ENCODE measurements around the gene FBXO41. TPM values are rescaled to one million over a fixed set of nuclear protein-coding genes. Genes with fewer than 3 reads are reported as not detected.

The FBXO41 gene
- total RNA-seq, 1 donor from 2014 or later = 1.6 TPM

GRCh38 chr2:73272270-73272669 lies 12.0 kb downstream of the FBXO41 start:
- no peak for FAIRE-seq
- no peak for TF ChIP-seq CTCF (IDR thresholded peaks at IDR 0.05; ENCODE audit: insufficient read depth, low read length, severe bottlenecking)
- Histone ChIP-seq H3K27me3 (ENCODE audit: control insufficient read depth, insufficient read depth, low read length) (no peaks in the 10 kb centered on the region), H3K4me3 (ENCODE audit: low read depth, low read length) (no peak overlapping the region), H3K36me3 (ENCODE audit: control insufficient read depth, insufficient read depth, low read length) (no peaks in the 10 kb centered on the region)
- no peak for DNase-seq (ENCODE audit: low read depth)

- TF ChIP-seq CTCF (IDR thresholded peaks at IDR 0.05; ENCODE audit: insufficient read depth, low read length, severe bottlenecking) = no peak
- DNase-seq (ENCODE audit: low read depth) = no peak
- H3K4me3 ChIP-seq (ENCODE audit: low read depth, low read length) = peak overlapping the region; percentile 36
- no peak for FAIRE-seq
- H3K36me3 ChIP-seq (ENCODE audit: control insufficient read depth, insufficient read depth, low read length) = no peaks in the 10 kb centered on the region
- H3K27me3 ChIP-seq (ENCODE audit: control insufficient read depth, insufficient read depth, low read length) = no peaks in the 10 kb centered on the region
Measured at GRCh38 chr2:73269686-73270465, 14.4 kb downstream of the FBXO41 start.

GRCh38 chr2:73268830-73269685 lies 15.2 kb downstream of the FBXO41 start:
- no peaks in the 10 kb centered on the region for H3K36me3 ChIP-seq (ENCODE audit: control insufficient read depth, insufficient read depth, low read length)
- TF ChIP-seq CTCF (IDR thresholded peaks at IDR 0.05; ENCODE audit: insufficient read depth, low read length, severe bottlenecking) = peak; percentile 47
- DNase-seq (ENCODE audit: low read depth) = peak; percentile 63
- no peak for FAIRE-seq
- peak overlapping the region; percentile 40 for H3K4me3 ChIP-seq (ENCODE audit: low read depth, low read length)
- H3K27me3 ChIP-seq (ENCODE audit: control insufficient read depth, insufficient read depth, low read length) = no peaks in the 10 kb centered on the region

GRCh38 chr2:73268366-73268829 lies 15.9 kb downstream of the FBXO41 start:
- FAIRE-seq (no peak), DNase-seq (ENCODE audit: low read depth) (no peak)
- Histone ChIP-seq H3K36me3 (ENCODE audit: control insufficient read depth, insufficient read depth, low read length) (no peaks in the 10 kb centered on the region), H3K27me3 (ENCODE audit: control insufficient read depth, insufficient read depth, low read length) (no peaks in the 10 kb centered on the region), H3K4me3 (ENCODE audit: low read depth, low read length) (peak overlapping the region; percentile 40)
- no peak for TF ChIP-seq CTCF (IDR thresholded peaks at IDR 0.05; ENCODE audit: insufficient read depth, low read length, severe bottlenecking)

GRCh38 chr2:73267008-73267407 lies 17.3 kb downstream of the FBXO41 start:
- no peak for TF ChIP-seq CTCF (IDR thresholded peaks at IDR 0.05; ENCODE audit: insufficient read depth, low read length, severe bottlenecking)
- FAIRE-seq = peak; percentile 97
- no peak overlapping the region for H3K4me3 ChIP-seq (ENCODE audit: low read depth, low read length)
- DNase-seq (ENCODE audit: low read depth) = no peak
- H3K36me3 ChIP-seq (ENCODE audit: control insufficient read depth, insufficient read depth, low read length) = no peaks in the 10 kb centered on the region
- H3K27me3 ChIP-seq (ENCODE audit: control insufficient read depth, insufficient read depth, low read length) = no peaks in the 10 kb centered on the region
